ENCODE data around the gene DOC2B. TPM values are rescaled to one million over a fixed set of nuclear protein-coding genes. Genes with fewer than 3 reads are reported as not detected.
"Not testable (repeated sequence)": the region's sequence is repeated elsewhere in the genome, so short reads cannot be mapped to it uniquely, and the experiment has no call there.

Gene DOC2B
- total RNA-seq, 1 donor from 2014 or later = 6.6 TPM

DNA sequence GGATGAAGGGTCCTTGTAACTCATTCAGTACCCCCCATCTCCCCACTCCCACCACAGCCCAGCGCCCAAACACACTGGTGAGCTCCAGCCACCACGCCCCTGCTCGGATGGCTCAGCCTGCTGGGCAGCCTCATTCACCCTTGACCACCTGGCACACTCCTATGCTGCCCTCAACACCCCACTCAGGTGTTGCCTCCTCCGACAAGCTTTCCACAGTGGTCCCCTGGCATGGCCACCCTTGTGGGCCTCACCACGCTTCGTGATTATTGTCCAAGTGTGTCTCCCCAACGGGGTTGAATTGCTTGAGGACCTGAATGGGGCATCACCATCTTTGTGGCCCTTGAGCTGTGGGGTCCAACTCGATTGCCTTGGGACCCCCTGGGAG is 12.0 kb upstream of the DOC2B start:
- intact Hi-C loops (cut with micrococcal nuclease) = no loop called here

DNA sequence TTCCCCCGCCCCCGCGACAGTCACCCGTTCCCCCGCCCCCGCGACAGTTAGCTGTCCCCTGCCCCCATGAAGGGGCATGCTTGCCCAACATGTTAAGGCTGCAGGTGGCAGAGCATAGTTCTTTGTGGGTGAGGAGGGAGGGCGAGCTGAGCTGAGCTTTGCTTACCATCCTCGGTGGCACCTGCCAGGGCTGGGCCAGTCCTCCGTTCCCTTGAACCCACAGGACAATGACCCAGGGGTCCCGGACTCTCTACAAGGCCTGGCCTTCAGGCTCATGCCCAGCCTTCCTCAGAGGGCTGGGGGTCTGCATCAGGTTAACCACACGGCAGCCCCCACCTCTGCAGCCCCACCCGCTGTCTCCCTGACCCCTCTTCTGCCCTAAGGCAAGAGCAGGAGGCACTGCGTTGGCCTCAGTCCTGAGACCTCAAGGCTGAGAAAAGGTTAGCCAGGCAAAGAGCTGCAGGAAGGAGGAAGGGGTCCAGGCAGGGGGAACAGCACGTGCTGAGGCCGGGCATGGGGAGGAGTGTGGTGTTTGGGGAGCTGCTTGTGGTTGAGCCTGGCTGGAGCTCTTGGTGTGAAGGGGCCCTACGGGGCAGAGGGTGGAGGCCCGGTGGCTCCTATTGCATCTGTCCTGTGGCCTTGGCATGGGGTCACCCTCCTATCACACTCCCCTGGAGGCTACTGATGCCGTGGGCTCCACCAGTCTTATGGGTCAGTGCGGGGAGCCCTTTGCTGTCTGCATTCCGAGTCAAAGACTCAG is 11.4 kb upstream of the DOC2B start:
- intact Hi-C loops (cut with micrococcal nuclease) = no loop called here

DNA sequence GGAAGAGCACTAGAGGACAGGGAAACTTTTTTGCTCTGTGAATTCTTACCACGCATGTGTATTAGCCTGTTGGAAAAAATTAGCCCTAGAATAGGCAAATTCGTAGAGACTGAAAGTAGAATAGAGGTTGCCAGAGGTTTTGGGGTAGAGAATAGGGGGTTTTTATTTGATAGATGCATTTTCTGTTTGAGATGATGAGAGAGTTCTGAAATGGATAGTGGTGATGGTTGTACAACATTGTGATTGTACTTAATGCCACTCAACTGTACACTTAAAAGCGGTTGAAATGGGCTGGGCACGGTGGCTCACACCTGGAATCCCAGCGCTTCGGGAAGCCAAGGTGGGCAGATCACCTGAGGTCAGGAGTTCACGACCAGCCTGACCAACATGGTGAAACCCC is 8.0 kb upstream of the DOC2B start:
- intact Hi-C loops (cut with micrococcal nuclease) = no loop called here

DNA sequence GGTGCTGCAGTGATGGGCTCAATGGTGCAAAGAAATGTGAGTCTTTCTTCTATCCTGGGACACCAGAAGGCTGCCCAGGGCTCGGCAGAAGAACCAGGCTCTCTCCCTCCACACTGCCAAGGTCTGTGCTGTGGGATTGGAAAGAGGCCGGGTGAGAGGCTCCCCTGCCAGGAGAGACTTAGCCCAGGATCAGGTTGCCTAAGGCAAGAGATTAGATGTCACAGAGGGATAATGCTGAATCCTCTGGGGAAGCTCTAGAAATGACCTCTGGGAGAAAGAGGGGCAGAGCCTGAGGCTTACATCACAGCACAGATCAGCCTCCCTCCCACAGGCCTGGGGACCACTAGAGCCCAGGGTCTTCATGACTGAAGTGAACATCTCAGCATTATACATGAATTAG is 5.7 kb upstream of the DOC2B start:
- intact Hi-C loops (cut with micrococcal nuclease) = no loop called here

DNA sequence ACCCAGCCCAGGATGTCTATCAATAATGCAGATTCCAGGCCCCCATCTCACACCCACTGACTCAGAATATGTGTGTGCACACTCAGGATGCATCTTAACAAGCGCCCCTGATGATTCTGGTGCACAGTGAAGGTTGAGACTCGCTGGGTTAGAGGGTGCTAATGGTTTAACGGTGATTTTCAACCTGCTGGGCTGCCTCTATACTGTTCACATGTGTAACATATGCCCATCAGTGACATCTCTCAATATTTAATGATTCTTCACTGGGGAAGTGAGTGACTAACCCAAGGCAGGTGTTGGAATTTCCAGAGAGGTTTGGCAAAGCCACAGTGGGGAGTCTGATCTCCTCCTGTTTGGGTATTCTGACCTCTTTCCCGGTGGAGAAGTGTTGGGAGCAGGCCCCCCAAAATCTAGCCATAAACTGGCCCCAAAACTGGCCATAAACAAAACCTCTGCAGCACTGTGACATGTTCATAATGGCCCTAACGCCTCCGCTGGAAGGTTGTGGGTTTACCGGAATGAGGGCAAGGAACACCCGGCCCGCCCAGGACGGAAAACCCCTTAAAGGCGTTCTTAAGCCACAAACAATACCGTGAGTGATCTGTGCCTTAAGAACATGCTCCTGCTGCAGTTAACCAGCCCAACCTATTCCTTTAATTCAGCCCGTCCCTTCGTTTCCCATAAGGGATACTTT is 4.1 kb upstream of the DOC2B start:
- intact Hi-C loops (cut with micrococcal nuclease) = no loop called here

DNA sequence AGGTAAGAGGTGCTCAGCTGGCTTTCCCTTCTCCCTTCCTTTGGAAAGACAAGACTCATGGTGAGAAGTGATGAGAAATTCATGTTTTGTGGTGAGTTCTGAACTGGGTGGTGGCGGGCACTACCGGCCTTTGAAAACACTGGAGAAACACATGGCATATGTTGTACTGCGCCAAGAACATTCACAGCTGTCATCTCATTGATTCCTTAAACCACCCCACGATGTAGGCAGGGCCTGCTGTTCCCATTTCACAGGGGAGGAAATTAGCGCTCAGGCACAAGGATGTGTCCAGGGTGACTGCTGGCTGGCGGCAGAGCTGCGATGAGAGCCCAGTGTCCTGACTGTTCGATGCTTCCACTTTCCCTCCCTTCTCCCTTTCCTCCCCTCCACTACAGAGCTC is 1.6 kb upstream of the DOC2B start:
- intact Hi-C loops (cut with micrococcal nuclease) = no loop called here

DNA sequence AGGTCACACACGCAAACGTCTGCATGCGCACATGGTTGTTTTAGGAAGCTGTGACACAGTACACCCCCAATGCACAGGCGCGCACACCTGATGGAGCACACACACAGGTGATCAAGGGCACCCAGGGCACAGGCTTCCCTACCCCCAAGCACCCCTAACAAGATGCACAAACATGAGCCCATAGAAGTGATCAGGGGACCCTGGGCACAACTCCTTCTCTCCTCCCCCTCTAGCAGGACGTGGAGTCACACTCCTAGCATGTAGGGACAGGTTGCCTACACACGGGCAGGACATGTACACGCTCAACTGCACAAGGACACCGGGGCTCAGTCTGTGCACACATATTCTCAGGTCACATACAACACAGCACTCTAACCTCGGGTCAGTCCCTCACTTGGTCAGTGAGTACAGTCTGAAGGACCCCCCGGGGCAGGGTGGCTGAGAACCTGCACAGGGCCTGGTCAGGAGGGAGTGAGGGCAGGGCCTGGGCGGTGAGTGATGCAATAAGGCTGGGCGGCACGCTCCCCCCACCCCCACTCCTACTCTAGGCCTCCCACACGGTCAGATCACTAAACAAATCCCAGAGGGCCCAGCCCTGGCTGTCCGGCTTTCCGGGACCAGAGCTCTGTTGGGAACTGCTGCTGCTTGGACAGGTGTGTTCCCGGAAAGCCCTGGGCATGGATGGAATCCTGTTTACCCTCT is 751 bp upstream of the DOC2B start:
- intact Hi-C loops (cut with micrococcal nuclease) = no loop called here

DNA sequence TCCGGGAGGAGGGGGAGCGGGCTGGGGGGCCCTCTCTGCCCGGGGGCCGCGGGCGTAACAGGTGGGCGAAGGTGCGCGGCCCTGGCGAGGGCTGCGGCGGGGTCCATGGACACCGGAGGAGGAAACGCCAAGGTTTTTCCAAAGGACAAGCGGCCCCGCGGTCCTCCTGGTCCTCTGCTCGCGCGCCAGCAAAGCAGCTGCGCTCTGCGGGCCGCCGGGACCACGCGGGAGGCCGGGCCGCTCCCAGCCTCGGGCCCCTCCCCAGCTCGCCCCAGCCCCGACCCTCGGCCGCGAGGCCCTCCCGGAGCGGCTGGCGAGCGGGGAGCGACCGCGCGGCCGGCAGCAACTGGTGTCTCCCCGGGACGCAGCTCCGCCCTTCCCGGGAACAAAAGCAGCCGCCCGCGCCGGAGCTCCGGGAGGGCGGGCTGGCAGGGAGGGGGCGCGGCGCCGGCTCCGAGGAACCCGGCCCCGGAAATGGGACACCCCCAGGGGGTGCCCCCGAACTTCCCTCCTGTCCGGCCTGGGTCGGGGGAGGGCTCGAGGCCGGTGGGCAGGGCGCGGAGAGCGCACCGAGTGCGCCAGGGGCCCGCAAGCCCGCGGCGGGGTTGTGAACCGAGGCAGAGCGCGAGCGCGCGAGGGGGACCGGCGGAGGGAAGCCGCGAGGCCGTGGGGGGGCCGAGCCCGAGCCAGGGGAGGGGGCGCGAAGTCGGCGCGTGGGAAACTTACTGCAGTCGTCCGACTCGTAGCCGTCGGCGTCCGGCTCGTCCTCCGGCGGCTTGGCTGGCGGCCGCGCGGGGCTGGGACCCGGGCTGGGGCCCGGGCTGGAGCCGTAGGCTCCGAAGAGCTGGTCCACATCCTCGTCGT is 837 bp downstream of the DOC2B start:
- intact Hi-C loops (cut with micrococcal nuclease) = no loop called here

DNA sequence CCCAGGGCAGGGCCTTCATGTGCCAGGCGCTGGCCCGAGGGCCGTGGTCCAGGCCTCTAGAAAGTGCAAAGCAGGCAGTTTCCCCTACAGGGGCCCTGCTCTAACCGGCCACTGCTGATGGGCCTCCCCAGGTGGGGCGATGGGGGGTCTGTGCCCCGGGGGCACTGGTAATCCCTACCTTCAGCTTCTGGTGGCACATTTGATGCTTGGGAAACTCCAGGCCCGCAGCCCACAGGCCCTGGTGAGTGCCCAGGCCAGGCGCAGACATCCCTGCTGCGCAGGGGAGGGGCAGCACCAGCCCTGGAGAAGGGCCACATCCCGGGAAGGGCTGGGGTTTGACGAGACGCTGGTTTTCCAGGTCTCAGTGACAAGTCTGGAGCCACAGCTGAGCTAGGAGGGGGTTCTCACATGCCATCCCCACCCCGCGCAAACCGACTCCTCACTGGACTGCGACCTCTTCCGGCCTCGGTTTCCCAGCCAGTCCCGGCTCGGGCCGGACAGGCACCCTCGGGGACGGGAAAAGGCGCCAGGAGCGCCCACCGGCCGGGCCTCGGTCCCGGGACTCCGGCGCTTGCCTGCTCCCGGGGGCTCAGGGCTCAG is 1.6 kb downstream of the DOC2B start:
- intact Hi-C loops (cut with micrococcal nuclease) = no loop called here

DNA sequence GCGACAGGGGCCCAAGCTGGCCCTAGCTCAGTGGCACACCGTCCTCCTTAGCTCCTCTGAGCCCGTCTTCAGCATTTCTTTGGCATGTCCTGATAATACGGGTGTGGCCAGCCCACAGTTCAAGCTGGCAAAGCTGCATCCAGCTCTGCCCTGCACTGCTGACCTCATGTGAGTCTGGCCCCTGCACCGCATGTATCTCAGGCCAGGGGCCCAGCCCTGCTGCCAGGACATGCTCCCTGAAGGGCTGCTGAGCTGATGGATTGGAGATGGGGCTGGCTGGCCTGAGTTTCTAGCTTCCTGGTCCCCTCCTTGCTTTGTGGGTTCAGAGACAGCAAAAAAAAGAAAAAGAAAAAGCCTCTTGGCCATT is 2.4 kb downstream of the DOC2B start:
- intact Hi-C loops (cut with micrococcal nuclease) = no loop called here

DNA sequence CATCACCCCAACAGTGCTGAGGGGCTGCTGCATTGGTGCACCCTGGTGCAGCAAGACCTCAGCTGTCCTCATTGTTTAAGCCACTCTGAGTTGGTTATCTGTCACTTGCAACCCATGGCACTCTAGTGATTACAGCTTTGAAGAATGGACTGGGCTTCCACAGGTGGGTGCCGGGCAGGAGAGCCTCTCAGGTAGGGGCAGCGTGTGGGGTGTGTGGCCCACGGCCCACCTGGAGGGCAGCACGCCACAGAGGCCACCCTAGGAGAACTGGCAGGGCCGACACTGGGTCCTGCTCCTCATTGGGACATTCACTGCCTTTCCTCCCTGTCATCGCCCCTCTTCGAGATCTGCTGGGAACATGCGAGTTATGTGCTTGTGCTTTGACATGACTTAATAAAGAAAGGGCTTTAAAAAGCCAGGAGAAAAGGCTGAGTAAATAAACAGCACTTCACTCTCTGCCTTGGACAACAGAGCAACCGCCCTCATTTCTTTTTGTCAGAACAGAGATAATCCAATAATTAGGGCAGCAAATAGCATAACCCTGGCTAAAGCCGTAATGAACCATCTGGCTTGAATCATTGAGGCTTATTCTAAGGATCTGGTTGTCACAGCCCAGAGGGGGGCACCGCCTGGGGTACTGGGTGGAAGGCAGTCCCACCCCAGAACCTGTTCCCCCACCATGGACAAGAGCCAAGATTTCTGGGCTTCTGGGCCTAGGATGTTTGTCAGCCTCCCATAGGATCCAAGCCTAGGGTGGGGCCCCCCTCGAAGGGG is 3.0 kb downstream of the DOC2B start:
- intact Hi-C loops (cut with micrococcal nuclease) = no loop called here

DNA sequence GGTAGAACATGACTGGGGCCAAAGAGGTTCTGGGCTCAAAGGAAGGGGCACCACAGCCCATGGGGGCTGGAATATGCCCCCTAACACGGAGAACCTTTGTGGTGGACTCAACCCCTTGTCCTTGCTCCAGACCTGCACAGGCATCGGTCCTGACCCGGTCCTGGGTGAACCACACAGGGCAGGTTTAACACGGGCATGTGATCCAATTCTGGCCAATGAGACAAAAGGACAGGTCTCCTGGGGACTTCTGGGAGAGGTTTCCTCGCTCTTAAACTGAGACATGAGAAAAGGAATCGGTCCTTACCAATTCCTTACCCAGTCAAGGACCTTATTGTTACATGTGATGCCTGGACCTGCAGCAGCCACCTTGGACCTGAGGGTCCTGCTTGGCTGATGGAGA is 3.7 kb downstream of the DOC2B start:
- intact Hi-C loops (cut with micrococcal nuclease) = no loop called here

DNA sequence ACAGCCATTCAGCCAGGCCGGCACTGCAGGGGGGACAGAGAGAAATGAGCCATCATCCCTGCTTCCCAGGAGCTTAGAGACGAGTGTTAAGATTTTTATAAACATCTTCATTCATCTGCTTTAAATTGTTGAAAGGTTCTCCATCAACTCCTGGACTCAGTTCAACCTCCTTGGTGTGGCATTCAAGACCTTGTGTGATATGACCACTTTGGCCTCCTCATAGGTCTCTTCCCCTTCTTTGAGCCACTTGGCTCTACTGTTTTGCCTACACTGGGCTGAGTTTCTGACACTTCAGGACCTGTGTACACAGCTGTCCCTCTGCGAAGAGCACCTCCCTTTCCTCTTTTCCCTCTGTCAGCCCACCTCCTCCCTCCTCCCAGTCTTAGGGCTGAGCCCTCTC is 4.3 kb downstream of the DOC2B start:
- intact Hi-C loops (cut with micrococcal nuclease) = no loop called here

DNA sequence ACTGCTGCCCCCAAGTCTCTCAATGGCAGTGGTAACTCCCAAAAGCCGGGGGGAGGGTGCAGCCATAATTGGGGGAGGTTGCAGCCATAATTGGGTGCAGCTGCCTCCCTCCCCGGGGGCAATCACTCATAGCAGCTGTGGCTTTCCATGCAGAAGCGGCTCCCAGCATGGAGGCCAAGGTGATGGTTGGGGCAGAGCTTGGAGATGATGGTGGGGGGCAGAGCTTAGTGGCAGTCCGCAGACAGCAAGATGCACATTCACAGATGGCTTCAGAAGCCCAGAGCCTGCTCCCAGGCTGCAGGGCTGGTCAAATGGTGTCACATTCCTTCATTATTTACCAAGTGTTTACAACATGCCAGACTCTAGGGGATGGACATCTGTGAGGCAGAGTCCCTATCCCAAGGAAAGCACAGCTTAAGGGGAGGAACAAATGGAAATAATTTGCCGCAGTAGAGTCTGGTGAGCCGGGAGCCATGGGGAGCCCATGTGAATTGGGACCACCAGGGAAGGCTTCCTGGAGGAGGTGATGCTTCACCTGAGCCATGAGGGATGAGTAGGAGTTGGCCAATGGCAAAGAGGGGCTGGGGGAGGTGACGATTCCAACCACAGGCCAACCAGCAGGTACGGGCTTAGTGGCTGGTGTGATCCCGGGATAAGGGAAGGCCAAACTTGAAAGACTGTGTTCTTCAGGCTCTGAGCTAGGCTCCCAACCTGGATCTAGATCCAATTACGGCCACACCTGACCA is 8.1 kb downstream of the DOC2B start:
- intact Hi-C loops (cut with micrococcal nuclease) = no loop called here

DNA sequence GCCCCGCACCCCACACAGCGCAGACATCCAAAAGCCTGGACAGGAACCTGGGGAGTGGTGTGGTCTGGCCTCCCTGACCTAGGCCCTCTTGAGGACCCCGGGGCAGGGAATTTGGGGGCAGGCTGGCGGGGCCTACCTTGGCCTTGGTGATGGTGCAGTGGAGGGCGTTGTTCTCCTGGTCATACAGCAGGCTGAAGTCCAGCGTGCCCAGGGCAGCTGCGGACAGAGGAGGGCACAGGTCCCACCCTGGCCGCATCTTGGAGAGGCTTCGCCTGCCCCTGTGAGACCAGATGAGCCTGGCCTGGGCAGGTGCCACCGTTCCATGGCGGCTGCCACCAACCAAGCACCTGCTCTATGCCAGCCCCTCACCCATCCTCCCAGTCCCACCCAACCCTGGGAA is 9.0 kb downstream of the DOC2B start:
- intact Hi-C loops (cut with micrococcal nuclease) = no loop called here

DNA sequence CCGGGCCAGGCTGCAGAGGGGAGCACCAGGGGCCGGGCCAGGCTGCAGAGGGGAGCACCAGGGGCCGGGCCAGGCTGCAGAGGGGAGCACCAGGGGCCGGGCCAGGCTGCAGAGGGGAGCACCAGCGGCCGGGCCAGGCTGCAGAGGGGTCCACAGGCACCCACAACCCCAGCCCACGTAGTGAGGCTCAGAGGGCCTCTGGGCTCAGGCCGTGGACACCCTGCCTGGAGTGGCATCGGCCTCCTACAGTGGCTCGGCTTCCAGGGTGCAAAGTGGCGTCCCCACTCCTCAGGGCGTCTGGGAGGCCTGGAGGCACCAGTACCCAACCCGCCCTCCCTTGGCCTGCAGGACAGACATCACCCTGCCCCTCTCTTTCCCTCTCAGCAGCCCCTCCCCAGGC is 9.6 kb downstream of the DOC2B start:
- intact Hi-C loops (cut with micrococcal nuclease) = no loop called here

DNA sequence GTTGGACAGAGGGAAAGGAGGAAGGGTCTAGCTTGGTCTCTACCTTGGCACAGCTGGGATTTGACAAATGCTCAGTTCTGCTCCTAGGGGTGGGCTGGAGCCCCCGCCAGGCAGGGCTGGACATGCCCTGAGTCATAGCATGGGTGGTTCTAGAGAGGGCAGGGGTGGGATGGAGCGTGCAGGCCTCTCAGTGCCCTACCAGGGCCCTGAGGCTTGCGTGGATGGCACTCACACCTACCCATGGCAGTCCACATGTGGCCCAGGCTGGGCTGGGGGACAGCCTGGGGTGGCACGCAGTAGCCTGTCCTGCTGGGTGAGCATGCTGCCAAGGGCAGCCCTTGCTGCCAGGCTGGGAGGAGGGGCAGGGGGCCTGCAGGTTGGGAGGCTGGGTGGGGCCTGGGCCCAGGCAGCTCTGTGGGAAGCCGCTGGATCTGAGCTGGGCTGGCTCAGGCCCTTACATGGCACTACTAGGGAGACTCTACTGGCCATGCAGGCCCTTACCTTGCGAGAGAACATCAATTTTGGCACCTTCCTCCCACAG is 11.2 kb downstream of the DOC2B start:
- intact Hi-C loops (cut with micrococcal nuclease) = no loop called here

DNA sequence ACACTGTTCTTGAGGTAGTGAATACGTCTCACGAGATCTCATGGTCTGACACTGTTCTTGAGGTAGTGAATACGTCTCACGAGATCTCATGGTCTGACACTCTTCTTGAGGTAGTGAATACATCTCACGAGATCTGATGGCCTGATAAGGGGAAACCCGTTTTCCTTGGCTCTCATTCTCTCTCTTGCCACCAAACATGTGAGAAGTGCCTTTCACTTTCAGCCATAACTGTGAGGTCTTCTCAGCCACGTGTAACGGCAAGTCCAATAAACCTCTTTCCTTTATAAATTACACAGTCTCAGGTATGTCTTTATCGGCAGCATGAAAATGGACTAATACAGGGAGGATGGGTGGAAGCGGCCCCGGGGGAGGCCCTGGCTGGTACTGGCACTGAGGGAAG is 12.8 kb downstream of the DOC2B start:
- intact Hi-C loops (cut with micrococcal nuclease) = not testable (repeated sequence)

DNA sequence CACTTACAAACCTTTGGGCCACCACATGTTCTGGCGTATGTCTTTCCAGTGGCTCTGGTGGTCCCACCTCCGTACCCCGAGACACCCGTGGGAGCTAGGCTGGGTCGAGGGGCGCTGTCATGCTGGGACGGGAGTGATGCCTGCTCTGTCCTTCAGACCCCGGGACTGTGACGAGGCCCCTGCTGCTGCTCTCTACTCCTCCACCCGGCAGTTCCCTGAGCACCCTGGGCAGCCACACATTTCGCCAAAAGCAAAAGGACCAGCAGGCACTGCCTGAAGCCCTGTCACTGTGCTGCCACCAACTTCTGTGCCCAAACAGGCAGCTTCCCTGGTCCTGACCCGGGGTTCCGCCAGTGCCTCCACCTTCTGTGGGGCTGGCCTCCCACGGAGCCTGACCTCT is 15.5 kb downstream of the DOC2B start:
- intact Hi-C loops (cut with micrococcal nuclease) = loop anchor here (2.0 kb wide), 1 partner anchor 535 kb away; no protein-coding TSS in a partner anchor
